Measurements from ENCODE around the gene ZFC3H1. TPM values are rescaled to one million over a fixed set of nuclear protein-coding genes. Genes with fewer than 3 reads are reported as not detected.
A peak's percentile ranks its signal among the peaks of the same experiment; 100 is the strongest.

Gene ZFC3H1
- total and polyA plus RNA-seq, 2 of the 8 experiments (the other 6 are each of a cell fraction or from before 2014, with no cell fraction given) = 20.0 to 32.4 TPM

DNA sequence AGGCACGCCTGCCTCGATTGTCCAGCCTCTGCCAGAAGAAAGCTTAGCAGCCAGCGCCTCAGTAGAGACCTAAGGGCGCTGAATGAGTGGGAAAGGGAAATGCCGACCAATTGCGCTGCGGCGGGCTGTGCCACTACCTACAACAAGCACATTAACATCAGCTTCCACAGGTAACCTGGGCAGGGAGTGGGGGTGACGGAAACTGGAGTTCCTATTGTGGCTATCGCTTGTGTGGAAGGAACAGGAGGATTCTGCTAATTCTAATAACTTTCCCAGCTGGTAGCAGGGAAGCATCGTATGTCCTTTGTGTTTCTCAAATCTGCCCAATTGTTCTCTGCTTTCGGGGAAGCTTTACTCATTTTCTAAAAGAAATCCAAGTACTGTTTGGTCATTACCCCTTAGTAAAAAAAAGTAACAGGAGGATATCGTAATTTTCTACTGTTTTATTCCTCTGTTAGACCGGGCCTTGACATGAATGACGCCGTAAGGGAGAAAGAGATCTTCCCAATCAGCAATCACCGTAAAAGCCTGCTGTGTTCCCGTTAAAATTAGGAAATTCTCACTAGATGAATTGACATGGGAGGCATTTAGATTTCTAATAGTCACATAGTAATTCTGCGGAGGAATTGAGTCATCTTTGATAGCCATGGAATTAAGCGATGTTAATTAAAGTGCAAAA is 902 bp upstream of the ZFC3H1 start (continued):
- peak in 1 of 2 experiments; percentile 18; a peak in 1 of 4 replicates for TF ChIP-seq SIN3A (conservative IDR thresholded peaks at IDR 0.05 in 1 of 2, IDR thresholded peaks at IDR 0.05 in 1 of 2; ENCODE audit: low read depth in 1 of 2, low read length in 2 of 2)
- no peak for TF ChIP-seq CTBP2 (IDR thresholded peaks at IDR 0.05; ENCODE audit: borderline replicate concordance, insufficient read depth, insufficient read length, low read length)
- no peak for TF ChIP-seq JUN (IDR thresholded peaks at IDR 0.05; ENCODE audit: low read depth, low read length)
- peak; percentile 65; the same call in 1 of the 2 replicates for TF ChIP-seq PHF8 (conservative IDR thresholded peaks at IDR 0.05; ENCODE audit: low read depth, low read length)
- TF ChIP-seq KDM5A (IDR thresholded peaks at IDR 0.05; ENCODE audit: low read length) = 0 out of 2 replicates have a peak, but pooled peaks have one; percentile 33
- TF ChIP-seq, protein P1, sequence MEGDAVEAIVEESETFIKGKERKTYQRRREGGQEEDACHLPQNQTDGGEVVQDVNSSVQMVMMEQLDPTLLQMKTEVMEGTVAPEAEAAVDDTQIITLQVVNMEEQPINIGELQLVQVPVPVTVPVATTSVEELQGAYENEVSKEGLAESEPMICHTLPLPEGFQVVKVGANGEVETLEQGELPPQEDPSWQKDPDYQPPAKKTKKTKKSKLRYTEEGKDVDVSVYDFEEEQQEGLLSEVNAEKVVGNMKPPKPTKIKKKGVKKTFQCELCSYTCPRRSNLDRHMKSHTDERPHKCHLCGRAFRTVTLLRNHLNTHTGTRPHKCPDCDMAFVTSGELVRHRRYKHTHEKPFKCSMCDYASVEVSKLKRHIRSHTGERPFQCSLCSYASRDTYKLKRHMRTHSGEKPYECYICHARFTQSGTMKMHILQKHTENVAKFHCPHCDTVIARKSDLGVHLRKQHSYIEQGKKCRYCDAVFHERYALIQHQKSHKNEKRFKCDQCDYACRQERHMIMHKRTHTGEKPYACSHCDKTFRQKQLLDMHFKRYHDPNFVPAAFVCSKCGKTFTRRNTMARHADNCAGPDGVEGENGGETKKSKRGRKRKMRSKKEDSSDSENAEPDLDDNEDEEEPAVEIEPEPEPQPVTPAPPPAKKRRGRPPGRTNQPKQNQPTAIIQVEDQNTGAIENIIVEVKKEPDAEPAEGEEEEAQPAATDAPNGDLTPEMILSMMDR (IDR thresholded peaks at IDR 0.05; ENCODE audit: control extremely low read depth in 1 of 3, insufficient read depth in 1 of 3, low read depth in 1 of 3, low read length in 3 of 3) = no peak
- TF ChIP-seq RBBP5 (IDR thresholded peaks at IDR 0.05; ENCODE audit: borderline replicate concordance, low read depth, low read length) = no peak
- TF ChIP-seq POU5F1 (IDR thresholded peaks at IDR 0.05; ENCODE audit: low read depth, low read length) = no peak
- no peak for TF ChIP-seq BCL11A (IDR thresholded peaks at IDR 0.05; ENCODE audit: low read depth in 2 of 2, low read length in 2 of 2)
- 0 out of 2 replicates have a peak, but pooled peaks have one; percentile 23 for TF ChIP-seq MAX (IDR thresholded peaks at IDR 0.05)
- TF ChIP-seq NRF1 (IDR thresholded peaks at IDR 0.05; ENCODE audit: low read depth, low read length) = no peak
- no peak for TF ChIP-seq SIX5 (IDR thresholded peaks at IDR 0.05; ENCODE audit: low read depth, low read length)
- no peak for TF ChIP-seq SP2 (IDR thresholded peaks at IDR 0.05; ENCODE audit: low read length)
- no peak for TF ChIP-seq CHD2 (IDR thresholded peaks at IDR 0.05; ENCODE audit: low read length)
- TF ChIP-seq POLR2A (IDR thresholded peaks at IDR 0.05; ENCODE audit: control extremely low read depth in 1 of 2, low read depth in 2 of 2, low read length in 2 of 2) = peak in 1 of 2 experiments; percentile 15; a peak in 1 of 3 replicates
- TF ChIP-seq, protein P2, sequence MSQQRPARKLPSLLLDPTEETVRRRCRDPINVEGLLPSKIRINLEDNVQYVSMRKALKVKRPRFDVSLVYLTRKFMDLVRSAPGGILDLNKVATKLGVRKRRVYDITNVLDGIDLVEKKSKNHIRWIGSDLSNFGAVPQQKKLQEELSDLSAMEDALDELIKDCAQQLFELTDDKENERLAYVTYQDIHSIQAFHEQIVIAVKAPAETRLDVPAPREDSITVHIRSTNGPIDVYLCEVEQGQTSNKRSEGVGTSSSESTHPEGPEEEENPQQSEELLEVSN (IDR thresholded peaks at IDR 0.05) = no peak
- TF ChIP-seq EP300 (IDR thresholded peaks at IDR 0.05; ENCODE audit: borderline replicate concordance in 1 of 2, low read depth in 2 of 2, low read length in 2 of 2) = no peak
- 0 out of 2 replicates have a peak, but pooled peaks have one; percentile 0 for TF ChIP-seq TCF12 (IDR thresholded peaks at IDR 0.05; ENCODE audit: low read depth, low read length)
- no peak for TF ChIP-seq SRF (IDR thresholded peaks at IDR 0.05; ENCODE audit: low read depth, low read length)
- peak; percentile 11 for TF ChIP-seq TAF7 (optimal IDR thresholded peaks at IDR 0.05; ENCODE audit: borderline replicate concordance, low read depth, low read length)

Measured in H1 (cell line).